Measurements from ENCODE around the gene MET.

DNA sequence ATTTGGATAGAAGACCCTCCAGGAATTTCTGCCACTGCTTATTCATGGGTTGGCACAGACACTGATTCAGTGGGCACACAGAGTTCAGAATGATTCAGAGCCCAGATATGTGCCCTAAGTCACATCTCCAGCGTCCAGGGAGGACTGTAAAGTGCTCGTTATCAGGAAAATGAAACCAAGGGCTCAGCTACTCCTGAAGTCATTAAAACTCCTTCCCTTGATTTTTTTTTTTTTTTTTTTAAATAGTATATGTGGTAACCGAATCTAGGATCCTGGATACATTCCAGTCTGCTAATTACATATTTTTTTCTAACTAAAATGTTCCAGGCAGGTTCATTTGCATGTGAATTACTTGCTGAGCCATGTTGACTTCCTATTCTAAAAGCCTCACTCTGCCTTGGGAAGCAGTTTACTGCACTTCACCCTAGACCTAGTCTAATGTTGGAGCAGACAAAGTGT is 34.7 kb downstream of the MET start:
- TF ChIP-seq, protein P1, sequence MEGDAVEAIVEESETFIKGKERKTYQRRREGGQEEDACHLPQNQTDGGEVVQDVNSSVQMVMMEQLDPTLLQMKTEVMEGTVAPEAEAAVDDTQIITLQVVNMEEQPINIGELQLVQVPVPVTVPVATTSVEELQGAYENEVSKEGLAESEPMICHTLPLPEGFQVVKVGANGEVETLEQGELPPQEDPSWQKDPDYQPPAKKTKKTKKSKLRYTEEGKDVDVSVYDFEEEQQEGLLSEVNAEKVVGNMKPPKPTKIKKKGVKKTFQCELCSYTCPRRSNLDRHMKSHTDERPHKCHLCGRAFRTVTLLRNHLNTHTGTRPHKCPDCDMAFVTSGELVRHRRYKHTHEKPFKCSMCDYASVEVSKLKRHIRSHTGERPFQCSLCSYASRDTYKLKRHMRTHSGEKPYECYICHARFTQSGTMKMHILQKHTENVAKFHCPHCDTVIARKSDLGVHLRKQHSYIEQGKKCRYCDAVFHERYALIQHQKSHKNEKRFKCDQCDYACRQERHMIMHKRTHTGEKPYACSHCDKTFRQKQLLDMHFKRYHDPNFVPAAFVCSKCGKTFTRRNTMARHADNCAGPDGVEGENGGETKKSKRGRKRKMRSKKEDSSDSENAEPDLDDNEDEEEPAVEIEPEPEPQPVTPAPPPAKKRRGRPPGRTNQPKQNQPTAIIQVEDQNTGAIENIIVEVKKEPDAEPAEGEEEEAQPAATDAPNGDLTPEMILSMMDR (conservative IDR thresholded peaks at IDR 0.05 in 1 of 2, IDR thresholded peaks at IDR 0.05 in 1 of 2; ENCODE audit: low read depth in 1 of 2, low read length in 2 of 2) = no peak
- TF ChIP-seq EZH2 (IDR thresholded peaks at IDR 0.05; ENCODE audit: low read length, missing control alignments) = no peak

All from fibroblast of lung (primary cell).